HEK293T (cell line): ENCODE results near the gene CLIC5.

ENCODE experiments used
- BHLHE40 ChIP-seq: fragments of 450-650 bp; IDR thresholded peaks from 2 replicates; pipeline ENCODE4 v1.6.1; 2016; ENCODE audit warnings: mild to moderate bottlenecking, moderate library complexity, borderline replicate concordance
- CTBP1 ChIP-seq: fragments of 450-650 bp; IDR thresholded peaks from 2 replicates; pipeline ENCODE4 v1.6.1; 2016; ENCODE audit warnings: borderline replicate concordance
- FOXA1 ChIP-seq: fragments of 450-650 bp; IDR thresholded peaks from 2 replicates; pipeline ENCODE4 v1.6.1; 2016; ENCODE audit warnings: mild to moderate bottlenecking
- SUZ12 ChIP-seq: fragments of 450-650 bp; IDR thresholded peaks from 2 replicates; pipeline ENCODE4 v1.6.1; 2016; ENCODE audit warnings: mild to moderate bottlenecking
- TARDBP ChIP-seq: fragments of 450-650 bp; IDR thresholded peaks from 2 replicates; pipeline ENCODE4 v1.6.1; 2016
- ZNF384 ChIP-seq: fragments of 450-650 bp; IDR thresholded peaks from 2 replicates; pipeline ENCODE4 v1.6.1; 2016

- TF ChIP-seq CTBP1 (no peak), BHLHE40 (no peak), SUZ12 (no peak), FOXA1 (no peak), ZNF384 (no peak), TARDBP (no peak)
Observed at GRCh38 chr6:45972795-45973503, 42.7 kb downstream of the CLIC5 start.
